ENCODE results near the gene TBL1X.

- TF ChIP-seq, protein P1, sequence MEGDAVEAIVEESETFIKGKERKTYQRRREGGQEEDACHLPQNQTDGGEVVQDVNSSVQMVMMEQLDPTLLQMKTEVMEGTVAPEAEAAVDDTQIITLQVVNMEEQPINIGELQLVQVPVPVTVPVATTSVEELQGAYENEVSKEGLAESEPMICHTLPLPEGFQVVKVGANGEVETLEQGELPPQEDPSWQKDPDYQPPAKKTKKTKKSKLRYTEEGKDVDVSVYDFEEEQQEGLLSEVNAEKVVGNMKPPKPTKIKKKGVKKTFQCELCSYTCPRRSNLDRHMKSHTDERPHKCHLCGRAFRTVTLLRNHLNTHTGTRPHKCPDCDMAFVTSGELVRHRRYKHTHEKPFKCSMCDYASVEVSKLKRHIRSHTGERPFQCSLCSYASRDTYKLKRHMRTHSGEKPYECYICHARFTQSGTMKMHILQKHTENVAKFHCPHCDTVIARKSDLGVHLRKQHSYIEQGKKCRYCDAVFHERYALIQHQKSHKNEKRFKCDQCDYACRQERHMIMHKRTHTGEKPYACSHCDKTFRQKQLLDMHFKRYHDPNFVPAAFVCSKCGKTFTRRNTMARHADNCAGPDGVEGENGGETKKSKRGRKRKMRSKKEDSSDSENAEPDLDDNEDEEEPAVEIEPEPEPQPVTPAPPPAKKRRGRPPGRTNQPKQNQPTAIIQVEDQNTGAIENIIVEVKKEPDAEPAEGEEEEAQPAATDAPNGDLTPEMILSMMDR (IDR thresholded peaks at IDR 0.05): no peak
- TF ChIP-seq POLR2A (IDR thresholded peaks at IDR 0.05): no peak
These were observed 46.6 kb upstream of the TBL1X start for GRCh38 chrX:9418262-9418661.
